Prostate gland (tissue), 2 donors: Measurements from ENCODE around the gene CYB561D2.

Experiments
- CTCF ChIP-seq, 4 experiments: fragments of 200-600 bp in 2 of 4; fragments of 450-650 bp in 2 of 4; sonication (generic) in 2 of 4; IDR thresholded peaks; 1 replicate in 3 of 4; 2 replicates in 1 of 4; pipeline ENCODE4 v1.5.1; 2016 to 2019; ENCODE audit warnings: antibody characterized with exemption in 4 of 4, mild to moderate bottlenecking in 2 of 4, moderate library complexity in 2 of 4
- POLR2A ChIP-seq: fragments of 450-650 bp; IDR thresholded peaks from one replicate; pipeline ENCODE4 v1.6.1; 2016; ENCODE audit warnings: antibody characterized with exemption, mild to moderate bottlenecking
- POLR2AphosphoS5 ChIP-seq: sonication (generic); formaldehyde crosslinking; IDR thresholded peaks from one replicate; pipeline ENCODE4 v1.6.1; 2017; ENCODE audit warnings: antibody characterized with exemption

- no peak for TF ChIP-seq CTCF (IDR thresholded peaks at IDR 0.05)
- no peak for TF ChIP-seq POLR2AphosphoS5
- TF ChIP-seq POLR2A, result no peak
Observed at GRCh38 chr3:50322115-50322385, 28.6 kb upstream of the CYB561D2 start.
